ENCODE measurements around the gene ARL16. TPM values are rescaled to one million over a fixed set of nuclear protein-coding genes. Genes with fewer than 3 reads are reported as not detected.

Gene ARL16
- polyA plus RNA-seq, 1 donor = 28.2 TPM

GRCh38 chr17:81644976-81645952, 38.3 kb downstream of the ARL16 start:
- DNase-seq (ENCODE audit: low read depth) = no peak

- DNase-seq (ENCODE audit: low read depth) = no peak
Observed at GRCh38 chr17:81644496-81644895, 39.1 kb downstream of the ARL16 start.

GRCh38 chr17:81641825-81642489, 41.6 kb downstream of the ARL16 start:
- DNase-seq (ENCODE audit: low read depth) = no peak

GRCh38 chr17:81640011-81640410, 43.6 kb downstream of the ARL16 start:
- no peak for DNase-seq (ENCODE audit: low read depth)

GRCh38 chr17:81638683-81639082, 44.9 kb downstream of the ARL16 start:
- DNase-seq (ENCODE audit: low read depth) = no peak

GRCh38 chr17:81636505-81637288, 46.9 kb downstream of the ARL16 start, which contains the start of the genes NPLOC4 and TSPAN10:
NPLOC4 (minus strand) TSS chr17:81637112; CDS start chr17:81636930, 182 bp downstream.
TSPAN10 (plus strand) TSS chr17:81637196; CDS start chr17:81642413, 5,217 bp downstream.
- peak; percentile 47 for DNase-seq (ENCODE audit: low read depth)

GRCh38 chr17:81635973-81636504, 47.6 kb downstream of the ARL16 start:
- no peak for DNase-seq (ENCODE audit: low read depth)

GRCh38 chr17:81635431-81635830, 48.2 kb downstream of the ARL16 start:
- DNase-seq (ENCODE audit: low read depth) = no peak

- no peak for DNase-seq (ENCODE audit: low read depth)
Observed at GRCh38 chr17:81631482-81631881, 52.1 kb downstream of the ARL16 start.

Other genes starting within 250 kb of the ARL16 start
- 935 TPM for gene ACTG1, start 171.0 kb downstream of the ARL16 start, polyA plus RNA-seq (ENCODE audit: insufficient read length)
- 3.7 TPM for gene FSCN2, start 155.4 kb downstream of the ARL16 start, polyA plus RNA-seq (ENCODE audit: insufficient read length)
- gene FAAP100, start 131.4 kb downstream of the ARL16 start, polyA plus RNA-seq (ENCODE audit: insufficient read length) = 19.8 TPM
- 57.9 TPM for gene NPLOC4, start 46.7 kb downstream of the ARL16 start, polyA plus RNA-seq (ENCODE audit: insufficient read length)
- 1.2 TPM for gene TSPAN10, start 46.6 kb downstream of the ARL16 start, polyA plus RNA-seq (ENCODE audit: insufficient read length)
- 3.9 TPM for gene PDE6G, start 27.3 kb downstream of the ARL16 start, polyA plus RNA-seq (ENCODE audit: insufficient read length)
- 9.4 TPM for gene OXLD1, start 17.2 kb downstream of the ARL16 start, polyA plus RNA-seq (ENCODE audit: insufficient read length)
- 14.8 TPM for gene CCDC137, start 17.1 kb downstream of the ARL16 start, polyA plus RNA-seq (ENCODE audit: insufficient read length)
- gene HGS, start 214 bp upstream of the ARL16 start, polyA plus RNA-seq (ENCODE audit: insufficient read length) = 48.1 TPM
- 54.9 TPM for gene MRPL12, start 19.6 kb upstream of the ARL16 start, polyA plus RNA-seq (ENCODE audit: insufficient read length)
- gene SLC25A10, start 28.5 kb upstream of the ARL16 start, polyA plus RNA-seq (ENCODE audit: insufficient read length) = 3.5 TPM
- not detected for gene GCGR, start 120.4 kb upstream of the ARL16 start, polyA plus RNA-seq (ENCODE audit: insufficient read length)
- gene MCRIP1, start 149.5 kb upstream of the ARL16 start, polyA plus RNA-seq (ENCODE audit: insufficient read length) = 119 TPM
- gene PPP1R27, start 151.3 kb upstream of the ARL16 start, polyA plus RNA-seq (ENCODE audit: insufficient read length) = 90.6 TPM
- 412 TPM for gene P4HB, start 176.7 kb upstream of the ARL16 start, polyA plus RNA-seq (ENCODE audit: insufficient read length)
- 160 TPM for gene ARHGDIA, start 187.5 kb upstream of the ARL16 start, polyA plus RNA-seq (ENCODE audit: insufficient read length)
- 53.9 TPM for gene ALYREF, start 207.8 kb upstream of the ARL16 start, polyA plus RNA-seq (ENCODE audit: insufficient read length)
- 105 TPM for gene ANAPC11, start 207.9 kb upstream of the ARL16 start, polyA plus RNA-seq (ENCODE audit: insufficient read length)
- gene NPB, start 218.4 kb upstream of the ARL16 start, polyA plus RNA-seq (ENCODE audit: insufficient read length) = 0.42 TPM
- 9.6 TPM for gene PCYT2, start 227.6 kb upstream of the ARL16 start, polyA plus RNA-seq (ENCODE audit: insufficient read length)
- gene SIRT7, start 234.4 kb upstream of the ARL16 start, polyA plus RNA-seq (ENCODE audit: insufficient read length) = 7.7 TPM
- 16.3 TPM for gene MAFG, start 243.9 kb upstream of the ARL16 start, polyA plus RNA-seq (ENCODE audit: insufficient read length)

All from forelimb muscle (tissue), 1 donor.